Esophagus muscularis mucosa (tissue), 4 donors: ENCODE data around the gene CXCL13. TPM values are rescaled to one million over a fixed set of nuclear protein-coding genes. Genes with fewer than 3 reads are reported as not detected.

Source experiments
- DNase-seq: peaks from one replicate; pipeline ENCODE4 v3.0.0-alpha.2; 2017; ENCODE audit errors: extremely low spot score
- H3K27ac ChIP-seq, 4 donors: fragments of 200-600 bp; sonication (generic); replicated peaks in 1 of 4; 1 replicate in 3 of 4; 2 replicates in 1 of 4; pipeline ENCODE4 v1.5.1; 2016 to 2019; ENCODE audit warnings: mild to moderate bottlenecking in 1 of 4
- H3K27me3 ChIP-seq, 4 donors: fragments of 200-600 bp; sonication (generic); one replicate each; pipeline versions ENCODE4 v1.5.1 to v1.6.0; 2016 to 2019
- H3K36me3 ChIP-seq, 4 donors: fragments of 200-600 bp; sonication (generic); one replicate each; pipeline ENCODE4 v1.5.1; 2016 to 2019
- H3K4me1 ChIP-seq, 4 donors: fragments of 200-600 bp; sonication (generic); one replicate each; pipeline ENCODE4 v1.5.1; 2016 to 2019
- H3K4me3 ChIP-seq, 4 donors: fragments of 200-600 bp; sonication (generic); 1 replicate in 2 of 4; 2 replicates in 2 of 4; pipeline ENCODE4 v1.5.1; 2016 to 2019; ENCODE audit warnings: mild to moderate bottlenecking in 4 of 4, moderate library complexity in 1 of 4
- H3K9me3 ChIP-seq, 4 donors: fragments of 200-600 bp; sonication (generic); 1 replicate in 3 of 4; 2 replicates in 1 of 4; pipeline ENCODE4 v1.5.1; 2016 to 2019
- CTCF ChIP-seq, 3 experiments: fragments of 200-600 bp in 2 of 3; fragments of 450-650 bp in 1 of 3; sonication (generic) in 2 of 3; IDR thresholded peaks; one replicate each; pipeline ENCODE4 v1.5.1; 2017 to 2019; ENCODE audit warnings: antibody characterized with exemption in 3 of 3, mild to moderate bottlenecking in 2 of 3, moderate library complexity in 1 of 3
- EP300 ChIP-seq: sonication (generic); formaldehyde crosslinking; IDR thresholded peaks from one replicate; pipeline ENCODE4 v1.6.1; 2017; ENCODE audit warnings: antibody characterized with exemption
- POLR2A ChIP-seq: fragments of 450-650 bp; IDR thresholded peaks from one replicate; pipeline ENCODE4 v1.6.1; 2017; ENCODE audit warnings: antibody characterized with exemption, moderate library complexity, mild to moderate bottlenecking, low read depth
- POLR2AphosphoS5 ChIP-seq, 2 donors: sonication (generic); formaldehyde crosslinking; IDR thresholded peaks; one replicate each; pipeline ENCODE4 v1.6.1; 2017; ENCODE audit warnings: antibody characterized with exemption in 2 of 2
- WGBS: methylation state at CpG from one replicate; pipeline ENCODE4 v1.1.5; 2018; 5-methylcytosine and 5-hydroxymethylcytosine counted together
- intact Hi-C: fragments of 100-400 bp; cut with DNase I; formaldehyde crosslinking; loops from one replicate; pipeline ENCODE4 v1.15.1; 2023
- total RNA-seq, 4 donors: library from RNA; depleted of rRNA; stranded (reverse); fragments of >200 nt; gene quantifications; one replicate each; pipeline versions ENCODE4 v1.1.0 to v1.2.1, GENCODE V29; 2016

CXCL13 gene
- total RNA-seq, 4 donors from 2014 or later: 0.32 to 0.66 TPM; not detected in 2

GRCh38 chr4:77591532-77591931 is 14.1 kb upstream of the CXCL13 start:
- Histone ChIP-seq H3K36me3 (no peaks in the 10 kb centered on the region), H3K4me1 (peaks cover 0 to 23% (median 20%) of the 10 kb centered on the region in 4 donors), H3K9me3 (no peaks in the 10 kb centered on the region), H3K4me3 (no peak overlapping the region), H3K27ac (no peak overlapping the region), H3K27me3 (no peaks in the 10 kb centered on the region)
- intact Hi-C loops: no loop called here
- DNase-seq: no peak
- TF ChIP-seq POLR2AphosphoS5 (IDR thresholded peaks at IDR 0.05) (no peak), EP300 (no peak), CTCF (IDR thresholded peaks at IDR 0.05) (no peak), POLR2A (no peak)
- WGBS: 92% methylated on average over 1 of the region's 1 CpG

- Histone ChIP-seq H3K27ac (peak overlapping the region in 2 of 4 donors; percentile 17 to 44), H3K4me1 (peaks cover 0 to 23% (median 20%) of the 10 kb centered on the region in 4 donors), H3K4me3 (no peak overlapping the region), H3K27me3 (no peaks in the 10 kb centered on the region), H3K9me3 (no peaks in the 10 kb centered on the region), H3K36me3 (no peaks in the 10 kb centered on the region)
- WGBS: 54% methylated on average over 7 of the region's 7 CpGs
- TF ChIP-seq POLR2AphosphoS5 (IDR thresholded peaks at IDR 0.05) (no peak), EP300 (no peak), POLR2A (no peak), CTCF (IDR thresholded peaks at IDR 0.05) (no peak)
- intact Hi-C loops: no loop called here
- DNase-seq: no peak
Observed at GRCh38 chr4:77593101-77593500, 12.5 kb upstream of the CXCL13 start.

GRCh38 chr4:77593993-77594392 is 11.6 kb upstream of the CXCL13 start:
- no peaks in the 10 kb centered on the region for H3K9me3 ChIP-seq
- no peak for TF ChIP-seq POLR2A
- no peak for TF ChIP-seq EP300
- no peak for TF ChIP-seq CTCF (IDR thresholded peaks at IDR 0.05)
- TF ChIP-seq POLR2AphosphoS5 (IDR thresholded peaks at IDR 0.05): no peak
- H3K4me3 ChIP-seq: no peak overlapping the region
- intact Hi-C loops: no loop called here
- no peaks in the 10 kb centered on the region for H3K36me3 ChIP-seq
- H3K4me1 ChIP-seq: peaks cover 0 to 23% (median 20%) of the 10 kb centered on the region in 4 donors
- peak overlapping the region in 2 of 4 donors; percentile 17 to 44 for H3K27ac ChIP-seq
- 30% methylated on average over 1 of the region's 2 CpGs for WGBS
- H3K27me3 ChIP-seq: no peaks in the 10 kb centered on the region
- no peak for DNase-seq

- no peak overlapping the region for H3K27ac ChIP-seq
- no peaks in the 10 kb centered on the region for H3K9me3 ChIP-seq
- no peak for DNase-seq
- H3K4me1 ChIP-seq: peaks cover 0 to 23% (median 21%) of the 10 kb centered on the region in 4 donors
- no peak overlapping the region for H3K4me3 ChIP-seq
- no peaks in the 10 kb centered on the region for H3K36me3 ChIP-seq
- H3K27me3 ChIP-seq: no peaks in the 10 kb centered on the region
- intact Hi-C loops: no loop called here
- no peak for TF ChIP-seq POLR2AphosphoS5 (IDR thresholded peaks at IDR 0.05)
- no peak for TF ChIP-seq CTCF (IDR thresholded peaks at IDR 0.05)
- no peak for TF ChIP-seq POLR2A
- TF ChIP-seq EP300: no peak
- 88% methylated on average over 4 of the region's 4 CpGs for WGBS
Observed at GRCh38 chr4:77595364-77595973, 10.2 kb upstream of the CXCL13 start.

GRCh38 chr4:77599378-77599777 is 6.2 kb upstream of the CXCL13 start:
- no peak for TF ChIP-seq POLR2AphosphoS5 (IDR thresholded peaks at IDR 0.05)
- TF ChIP-seq CTCF (IDR thresholded peaks at IDR 0.05): peak; percentile 17 to 46 (median 28)
- peaks cover 0 to 10% (median 1%) of the 10 kb centered on the region in 4 donors for H3K4me1 ChIP-seq
- no peak overlapping the region for H3K4me3 ChIP-seq
- WGBS: 43% methylated on average over 2 of the region's 2 CpGs
- intact Hi-C loops: no loop called here
- H3K36me3 ChIP-seq: no peaks in the 10 kb centered on the region
- H3K9me3 ChIP-seq: no peaks in the 10 kb centered on the region
- no peaks in the 10 kb centered on the region for H3K27me3 ChIP-seq
- no peak overlapping the region for H3K27ac ChIP-seq
- no peak for DNase-seq
